Ramos (cell line): Measurements from ENCODE around the gene GIN1.

ENCODE experiments used
- in situ Hi-C: fragments of 300-500 bp; cut with MboI; formaldehyde crosslinking; loops from one replicate; pipeline ENCODE4 v1.14.3; 2022; ENCODE audit warnings: low sequenced_read_pairs; ENCODE audit not compliant: unreplicated experiment

GIN1 gene

GRCh38 chr5:103041071-103041676, 78.8 kb downstream of the GIN1 start:
- in situ Hi-C loops, result no loop called here

- in situ Hi-C loops, result no loop called here
Observed at GRCh38 chr5:103037673-103038455, 82.1 kb downstream of the GIN1 start.

GRCh38 chr5:103036601-103037000, 83.3 kb downstream of the GIN1 start:
- in situ Hi-C loops, result no loop called here
